Fibroblast of mammary gland (primary cell): ENCODE measurements around the gene ALDH1A2.
A peak's percentile ranks its signal among the peaks of the same experiment; 100 is the strongest.
"Not testable (repeated sequence)": the region's sequence is repeated elsewhere in the genome, so short reads cannot be mapped to it uniquely, and the experiment has no call there.

Experiments
- DNase-seq: peaks from one replicate; pipeline ENCODE4 v3.0.0-alpha.2; 2010; ENCODE audit warnings: low read depth
- H3K4me3 ChIP-seq: 2 replicates; pipeline ENCODE4 v1.5.1; 2011; ENCODE audit warnings: low read depth, mild to moderate bottlenecking, low read length, moderate library complexity; ENCODE audit not compliant: control insufficient read depth
- CTCF ChIP-seq: conservative IDR thresholded peaks from 2 replicates; pipeline ENCODE4 v1.5.1; 2011; ENCODE audit warnings: low read depth, low read length, inconsistent platforms; ENCODE audit not compliant: control insufficient read depth, insufficient read depth

Gene ALDH1A2

GRCh38 chr15:58010983-58011382 is 54.5 kb downstream of the ALDH1A2 start:
- TF ChIP-seq CTCF: no peak
- H3K4me3 ChIP-seq: no peak overlapping the region
- no peak for DNase-seq

- no peak for TF ChIP-seq CTCF
- H3K4me3 ChIP-seq: no peak overlapping the region
- DNase-seq: no peak
Measured at GRCh38 chr15:58003810-58004209, 61.7 kb downstream of the ALDH1A2 start.

- H3K4me3 ChIP-seq: no peak overlapping the region
- DNase-seq: no peak
- TF ChIP-seq CTCF: no peak
Measured at GRCh38 chr15:58002338-58003126, 63.0 kb downstream of the ALDH1A2 start.

- not testable (repeated sequence) for H3K4me3 ChIP-seq, DNase-seq
Measured at GRCh38 chr15:57999699-58000098, 65.8 kb downstream of the ALDH1A2 start.

- H3K4me3 ChIP-seq: no peak overlapping the region
- TF ChIP-seq CTCF: no peak
- DNase-seq: no peak
Measured at GRCh38 chr15:57996561-57996960, 69.0 kb downstream of the ALDH1A2 start.

GRCh38 chr15:57994221-57995049 is 71.1 kb downstream of the ALDH1A2 start:
- H3K4me3 ChIP-seq: no peak overlapping the region
- TF ChIP-seq CTCF: no peak
- DNase-seq: peak; percentile 31
